Measurements from ENCODE around the gene CHD5.
A peak's percentile ranks its signal among the peaks of the same experiment; 100 is the strongest.

The CHD5 gene

GRCh38 chr1:6098303-6099215, 81.6 kb downstream of the CHD5 start:
- peaks cover under 1 to 39% of the 10 kb centered on the region in 2 experiments for H3K27me3 ChIP-seq (ENCODE audit: control insufficient read depth in 1 of 2, insufficient read depth in 1 of 2, low read length in 2 of 2)
- H3K79me1 ChIP-seq (replicated peaks; ENCODE audit: low read length, poor library complexity, severe bottlenecking): no peaks in the 10 kb centered on the region
- H2BK15ac ChIP-seq (ENCODE audit: low read depth, poor library complexity, severe bottlenecking): no peak overlapping the region
- no peaks in the 10 kb centered on the region for H3K9me3 ChIP-seq (ENCODE audit: control insufficient read depth, low read length)
- no peak overlapping the region for H3K4ac ChIP-seq (ENCODE audit: low read depth in 1 of 2, low read length in 2 of 2)
- no peak overlapping the region for H3K4me2 ChIP-seq (ENCODE audit: low read length, poor library complexity, severe bottlenecking)
- H2BK12ac ChIP-seq (ENCODE audit: low read length in 2 of 2): no peak overlapping the region
- peak overlapping the region in 1 of 2 experiments; percentile 42 for H3K4me3 ChIP-seq (ENCODE audit: insufficient read depth in 1 of 2, low read depth in 1 of 2, low read length in 2 of 2)
- no peak overlapping the region for H3K18ac ChIP-seq (ENCODE audit: low read depth in 1 of 2, low read length in 2 of 2)
- H4K8ac ChIP-seq (ENCODE audit: low read length): no peak overlapping the region
- 85% methylated on average over 23 of the region's 24 CpGs for WGBS
- H3K9ac ChIP-seq (ENCODE audit: low read length): peak overlapping the region; percentile 39
- no peak overlapping the region for H2AFZ ChIP-seq (ENCODE audit: low read depth, low read length)
- no peak for DNase-seq
- no peak overlapping the region for H3K23ac ChIP-seq (ENCODE audit: low read length in 2 of 2)
- no peak overlapping the region for H2BK5ac ChIP-seq (ENCODE audit: low read depth, low read length, poor library complexity, severe bottlenecking)
- no peak overlapping the region for H4K91ac ChIP-seq (ENCODE audit: low read length)
- no peak overlapping the region for H2BK120ac ChIP-seq (ENCODE audit: low read depth, low read length)
- H3K36me3 ChIP-seq (ENCODE audit: control insufficient read depth in 1 of 2, insufficient read depth in 2 of 2, low read depth in 1 of 2, low read length in 2 of 2): no peaks in the 10 kb centered on the region
- no peak overlapping the region for H3K27ac ChIP-seq (ENCODE audit: low read length, poor library complexity, severe bottlenecking)
- H3K14ac ChIP-seq (ENCODE audit: low read length in 2 of 2): no peak overlapping the region
- H2AK5ac ChIP-seq (ENCODE audit: low read length, severe bottlenecking): no peak overlapping the region
- no peaks in the 10 kb centered on the region for H3K4me1 ChIP-seq (ENCODE audit: control insufficient read depth, insufficient read depth, low read depth, low read length)

DNA sequence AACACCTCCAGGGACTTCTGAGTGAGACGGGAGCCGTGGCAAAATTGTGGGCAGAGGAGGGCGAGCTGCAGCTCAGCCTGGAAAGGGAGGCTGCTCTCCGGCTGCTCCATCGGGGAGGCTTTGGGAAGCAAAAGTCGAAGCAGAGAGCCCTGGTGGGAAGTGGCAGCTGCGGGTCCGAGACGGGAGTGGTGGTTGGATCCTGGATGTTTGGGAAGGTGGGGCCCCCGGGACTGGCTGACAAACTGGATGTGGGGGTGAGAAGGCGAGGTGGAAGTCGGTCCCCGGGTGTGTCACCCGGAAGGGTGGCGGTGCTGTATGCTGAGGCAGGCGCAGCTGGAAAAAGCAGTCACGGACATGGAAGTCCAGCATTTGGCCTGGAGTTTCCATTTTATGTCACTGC, 82.3 kb downstream of the CHD5 start:
- Histone ChIP-seq H3K36me3 (ENCODE audit: control insufficient read depth in 1 of 2, insufficient read depth in 2 of 2, low read depth in 1 of 2, low read length in 2 of 2) (no peaks in the 10 kb centered on the region), H2AK5ac (ENCODE audit: low read length, severe bottlenecking) (no peak overlapping the region), H2BK12ac (ENCODE audit: low read length in 2 of 2) (no peak overlapping the region), H3K4me1 (ENCODE audit: control insufficient read depth, insufficient read depth, low read depth, low read length) (no peaks in the 10 kb centered on the region), H2BK5ac (ENCODE audit: low read depth, low read length, poor library complexity, severe bottlenecking) (no peak overlapping the region), H4K8ac (ENCODE audit: low read length) (no peak overlapping the region), H2BK120ac (ENCODE audit: low read depth, low read length) (no peak overlapping the region), H2AFZ (ENCODE audit: low read depth, low read length) (no peak overlapping the region), H3K23ac (ENCODE audit: low read length in 2 of 2) (no peak overlapping the region), H3K14ac (ENCODE audit: low read length in 2 of 2) (no peak overlapping the region), H4K91ac (ENCODE audit: low read length) (no peak overlapping the region), H3K4ac (ENCODE audit: low read depth in 1 of 2, low read length in 2 of 2) (no peak overlapping the region), H3K27me3 (ENCODE audit: control insufficient read depth in 1 of 2, insufficient read depth in 1 of 2, low read length in 2 of 2) (peaks cover 7 to 38% of the 10 kb centered on the region in 2 experiments), H3K4me2 (ENCODE audit: low read length, poor library complexity, severe bottlenecking) (no peak overlapping the region), H3K9ac (ENCODE audit: low read length) (peak overlapping the region; percentile 39), H3K4me3 (ENCODE audit: insufficient read depth in 1 of 2, low read depth in 1 of 2, low read length in 2 of 2) (peak overlapping the region in 1 of 2 experiments; percentile 42), H3K27ac (ENCODE audit: low read length, poor library complexity, severe bottlenecking) (no peak overlapping the region), H3K79me1 (replicated peaks; ENCODE audit: low read length, poor library complexity, severe bottlenecking) (no peaks in the 10 kb centered on the region), H3K9me3 (ENCODE audit: control insufficient read depth, low read length) (no peaks in the 10 kb centered on the region), H3K18ac (ENCODE audit: low read depth in 1 of 2, low read length in 2 of 2) (no peak overlapping the region), H2BK15ac (ENCODE audit: low read depth, poor library complexity, severe bottlenecking) (no peak overlapping the region)
- WGBS: 87% methylated on average over 17 of the region's 17 CpGs
- no peak for DNase-seq

GRCh38 chr1:6097117-6097595, 83.0 kb downstream of the CHD5 start:
- Histone ChIP-seq H3K9me3 (ENCODE audit: control insufficient read depth, low read length) (no peaks in the 10 kb centered on the region), H3K79me1 (replicated peaks; ENCODE audit: low read length, poor library complexity, severe bottlenecking) (no peaks in the 10 kb centered on the region), H3K18ac (ENCODE audit: low read depth in 1 of 2, low read length in 2 of 2) (no peak overlapping the region), H2BK15ac (ENCODE audit: low read depth, poor library complexity, severe bottlenecking) (no peak overlapping the region), H2AK5ac (ENCODE audit: low read length, severe bottlenecking) (no peak overlapping the region), H3K4me2 (ENCODE audit: low read length, poor library complexity, severe bottlenecking) (no peak overlapping the region), H3K14ac (ENCODE audit: low read length in 2 of 2) (no peak overlapping the region), H3K9ac (ENCODE audit: low read length) (no peak overlapping the region), H2BK5ac (ENCODE audit: low read depth, low read length, poor library complexity, severe bottlenecking) (no peak overlapping the region), H3K27me3 (ENCODE audit: control insufficient read depth in 1 of 2, insufficient read depth in 1 of 2, low read length in 2 of 2) (peaks cover 8 to 36% of the 10 kb centered on the region in 2 experiments), H3K36me3 (ENCODE audit: control insufficient read depth in 1 of 2, insufficient read depth in 2 of 2, low read depth in 1 of 2, low read length in 2 of 2) (no peaks in the 10 kb centered on the region), H3K23ac (ENCODE audit: low read length in 2 of 2) (no peak overlapping the region), H3K4me1 (ENCODE audit: control insufficient read depth, insufficient read depth, low read depth, low read length) (no peaks in the 10 kb centered on the region), H3K4me3 (ENCODE audit: insufficient read depth in 1 of 2, low read depth in 1 of 2, low read length in 2 of 2) (no peak overlapping the region), H4K91ac (ENCODE audit: low read length) (no peak overlapping the region), H3K27ac (ENCODE audit: low read length, poor library complexity, severe bottlenecking) (no peak overlapping the region), H2BK120ac (ENCODE audit: low read depth, low read length) (no peak overlapping the region), H2BK12ac (ENCODE audit: low read length in 2 of 2) (no peak overlapping the region), H3K4ac (ENCODE audit: low read depth in 1 of 2, low read length in 2 of 2) (no peak overlapping the region), H2AFZ (ENCODE audit: low read depth, low read length) (no peak overlapping the region), H4K8ac (ENCODE audit: low read length) (no peak overlapping the region)
- no peak for DNase-seq
- 73% methylated on average over 15 of the region's 15 CpGs for WGBS

GRCh38 chr1:6096243-6097116, 83.6 kb downstream of the CHD5 start:
- H3K9ac ChIP-seq (ENCODE audit: low read length): no peak overlapping the region
- H4K91ac ChIP-seq (ENCODE audit: low read length): no peak overlapping the region
- no peak overlapping the region for H3K4ac ChIP-seq (ENCODE audit: low read depth in 1 of 2, low read length in 2 of 2)
- no peak overlapping the region for H3K14ac ChIP-seq (ENCODE audit: low read length in 2 of 2)
- H2BK5ac ChIP-seq (ENCODE audit: low read depth, low read length, poor library complexity, severe bottlenecking): no peak overlapping the region
- H2AK5ac ChIP-seq (ENCODE audit: low read length, severe bottlenecking): no peak overlapping the region
- no peak overlapping the region for H3K4me3 ChIP-seq (ENCODE audit: insufficient read depth in 1 of 2, low read depth in 1 of 2, low read length in 2 of 2)
- H2BK12ac ChIP-seq (ENCODE audit: low read length in 2 of 2): no peak overlapping the region
- no peak overlapping the region for H3K23ac ChIP-seq (ENCODE audit: low read length in 2 of 2)
- H2AFZ ChIP-seq (ENCODE audit: low read depth, low read length): no peak overlapping the region
- no peak overlapping the region for H2BK120ac ChIP-seq (ENCODE audit: low read depth, low read length)
- H2BK15ac ChIP-seq (ENCODE audit: low read depth, poor library complexity, severe bottlenecking): no peak overlapping the region
- no peaks in the 10 kb centered on the region for H3K9me3 ChIP-seq (ENCODE audit: control insufficient read depth, low read length)
- H3K79me1 ChIP-seq (replicated peaks; ENCODE audit: low read length, poor library complexity, severe bottlenecking): no peaks in the 10 kb centered on the region
- H3K18ac ChIP-seq (ENCODE audit: low read depth in 1 of 2, low read length in 2 of 2): no peak overlapping the region
- H4K8ac ChIP-seq (ENCODE audit: low read length): no peak overlapping the region
- H3K4me1 ChIP-seq (ENCODE audit: control insufficient read depth, insufficient read depth, low read depth, low read length): no peaks in the 10 kb centered on the region
- no peak for DNase-seq
- no peak overlapping the region for H3K4me2 ChIP-seq (ENCODE audit: low read length, poor library complexity, severe bottlenecking)
- H3K27ac ChIP-seq (ENCODE audit: low read length, poor library complexity, severe bottlenecking): no peak overlapping the region
- H3K36me3 ChIP-seq (ENCODE audit: control insufficient read depth in 1 of 2, insufficient read depth in 2 of 2, low read depth in 1 of 2, low read length in 2 of 2): no peaks in the 10 kb centered on the region
- 84% methylated on average over 23 of the region's 23 CpGs for WGBS
- peaks cover 8 to 34% of the 10 kb centered on the region in 2 experiments for H3K27me3 ChIP-seq (ENCODE audit: control insufficient read depth in 1 of 2, insufficient read depth in 1 of 2, low read length in 2 of 2)
